ENCODE measurements around the gene CDHR3.

Gene CDHR3

DNA sequence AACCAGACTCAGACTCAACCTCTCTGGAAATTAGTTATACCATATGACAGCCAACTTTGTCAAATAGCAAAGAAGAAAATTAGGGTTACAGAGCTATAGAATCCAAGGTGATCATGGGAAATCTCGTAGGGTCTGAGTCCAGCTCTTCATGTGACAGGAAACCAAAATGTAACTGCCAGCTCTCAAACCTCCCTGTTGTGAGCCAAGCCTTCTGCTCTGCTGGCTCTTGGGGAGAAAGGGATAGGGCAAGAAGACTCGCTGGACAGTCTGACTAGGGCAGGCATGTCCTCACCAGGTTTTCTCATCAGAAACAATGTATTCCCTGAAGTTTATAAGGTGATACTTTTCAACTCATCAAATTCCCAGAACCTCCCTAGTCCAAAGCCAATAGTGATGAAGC is 63.0 kb downstream of the CDHR3 start:
- H3K4me3 Mint-ChIP-seq = no peak overlapping the region
- peaks cover 13% of the 10 kb centered on the region for H3K27me3 Mint-ChIP-seq (ENCODE audit: low read depth, poor library complexity)
- no peak overlapping the region for H3K27ac Mint-ChIP-seq
- no peaks in the 10 kb centered on the region for H3K36me3 Mint-ChIP-seq (ENCODE audit: low read depth)
- no peak for DNase-seq
- TF ChIP-seq CTCF (IDR thresholded peaks at IDR 0.05) = no peak
- H3K9me3 Mint-ChIP-seq = no peaks in the 10 kb centered on the region
- H3K4me1 Mint-ChIP-seq = peaks cover 21% of the 10 kb centered on the region

DNA sequence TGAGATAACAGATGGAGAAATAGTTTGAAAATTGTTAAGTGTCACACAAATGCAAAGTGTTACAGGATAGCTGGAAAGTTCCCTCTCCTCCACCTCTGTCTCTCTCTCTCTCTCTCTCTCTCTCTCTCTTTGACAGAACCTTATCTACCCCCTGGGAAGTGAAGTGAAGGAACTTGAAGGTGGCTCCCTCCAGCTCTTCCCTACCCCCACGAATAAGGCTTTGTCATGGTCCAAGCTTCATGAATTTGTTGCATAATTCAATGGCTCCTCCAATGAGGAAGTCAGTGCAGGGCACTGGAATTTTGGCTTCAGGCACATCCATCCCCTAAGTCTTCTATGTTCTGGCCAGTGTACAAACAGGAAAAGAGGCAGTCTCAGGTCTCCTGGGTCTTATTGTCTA is 66.4 kb downstream of the CDHR3 start:
- H3K36me3 Mint-ChIP-seq (ENCODE audit: low read depth) = no peaks in the 10 kb centered on the region
- no peak for DNase-seq
- peaks cover 5% of the 10 kb centered on the region for H3K9me3 Mint-ChIP-seq
- TF ChIP-seq CTCF (IDR thresholded peaks at IDR 0.05) = no peak
- no peak overlapping the region for H3K27ac Mint-ChIP-seq
- H3K4me3 Mint-ChIP-seq = no peak overlapping the region
- peaks cover 32% of the 10 kb centered on the region for H3K4me1 Mint-ChIP-seq
- peaks cover 18% of the 10 kb centered on the region for H3K27me3 Mint-ChIP-seq (ENCODE audit: low read depth, poor library complexity)

DNA sequence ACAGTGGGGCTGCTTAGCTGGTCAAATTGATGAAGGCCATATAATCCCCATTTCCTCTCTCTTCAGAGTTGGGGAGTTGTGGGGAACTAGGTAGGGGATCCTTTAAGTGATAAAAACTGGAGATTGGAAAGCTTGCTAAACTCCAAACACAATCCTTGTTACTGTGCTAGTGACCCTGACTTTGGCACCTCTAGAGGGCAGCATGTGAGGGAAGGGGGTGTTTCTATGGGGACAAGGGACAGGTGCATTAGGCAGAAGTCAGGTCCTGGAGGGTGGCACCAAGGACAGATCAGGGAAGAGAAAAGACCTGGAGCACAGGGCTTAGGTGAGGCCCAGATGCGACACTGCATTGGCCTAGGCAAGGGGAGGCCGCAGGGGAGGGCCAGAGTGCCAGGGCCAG is 66.9 kb downstream of the CDHR3 start:
- Mint-ChIP-seq H3K4me3 (no peak overlapping the region), H3K4me1 (peaks cover 32% of the 10 kb centered on the region), H3K9me3 (peaks cover 5% of the 10 kb centered on the region), H3K36me3 (ENCODE audit: low read depth) (no peaks in the 10 kb centered on the region), H3K27ac (no peak overlapping the region), H3K27me3 (ENCODE audit: low read depth, poor library complexity) (peaks cover 18% of the 10 kb centered on the region)
- no peak for TF ChIP-seq CTCF (IDR thresholded peaks at IDR 0.05)
- DNase-seq = no peak

- peaks cover 19% of the 10 kb centered on the region for H3K27me3 Mint-ChIP-seq (ENCODE audit: low read depth, poor library complexity)
- no peaks in the 10 kb centered on the region for H3K36me3 Mint-ChIP-seq (ENCODE audit: low read depth)
- no peak for TF ChIP-seq CTCF (IDR thresholded peaks at IDR 0.05)
- no peak overlapping the region for H3K4me3 Mint-ChIP-seq
- DNase-seq = no peak
- peaks cover 32% of the 10 kb centered on the region for H3K4me1 Mint-ChIP-seq
- no peak overlapping the region for H3K27ac Mint-ChIP-seq
- peaks cover 5% of the 10 kb centered on the region for H3K9me3 Mint-ChIP-seq
Observed at GRCh38 chr7:106031300-106032035, 68.4 kb downstream of the CDHR3 start.

GRCh38 chr7:106032295-106032694 is 69.2 kb downstream of the CDHR3 start:
- TF ChIP-seq CTCF (IDR thresholded peaks at IDR 0.05) = no peak
- no peak overlapping the region for H3K27ac Mint-ChIP-seq
- no peak for DNase-seq

DNA sequence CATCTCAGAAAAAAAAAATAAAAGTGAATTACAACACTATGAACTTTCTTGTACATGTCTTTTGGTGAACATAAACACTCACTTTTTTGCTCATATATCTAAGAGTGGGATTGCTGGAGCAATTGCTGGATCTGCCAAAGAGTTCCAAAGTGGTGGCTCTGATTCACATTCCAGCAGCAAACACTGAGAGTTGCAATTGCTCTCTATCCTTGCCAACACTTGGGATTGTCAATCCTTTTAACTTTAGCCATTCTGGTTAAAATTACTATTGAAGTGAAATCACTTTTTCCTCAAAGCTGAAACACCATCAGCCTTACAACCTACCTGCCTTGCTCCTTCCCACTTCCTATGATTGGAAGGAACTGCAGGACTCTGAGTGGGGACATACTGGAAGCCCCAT is 70.7 kb downstream of the CDHR3 start:
- peaks cover 32% of the 10 kb centered on the region for H3K4me1 Mint-ChIP-seq
- TF ChIP-seq CTCF (IDR thresholded peaks at IDR 0.05) = no peak
- no peak overlapping the region for H3K27ac Mint-ChIP-seq
- DNase-seq = no peak
- no peaks in the 10 kb centered on the region for H3K36me3 Mint-ChIP-seq (ENCODE audit: low read depth)
- H3K27me3 Mint-ChIP-seq (ENCODE audit: low read depth, poor library complexity) = peaks cover 22% of the 10 kb centered on the region
- no peak overlapping the region for H3K4me3 Mint-ChIP-seq
- peaks cover 5% of the 10 kb centered on the region for H3K9me3 Mint-ChIP-seq

More at GRCh38 chr7:106032295-106032694, 69.2 kb downstream of the CDHR3 start:
- Mint-ChIP-seq H3K9me3 (peaks cover 5% of the 10 kb centered on the region), H3K4me3 (no peak overlapping the region), H3K4me1 (peaks cover 32% of the 10 kb centered on the region), H3K36me3 (ENCODE audit: low read depth) (no peaks in the 10 kb centered on the region), H3K27me3 (ENCODE audit: low read depth, poor library complexity) (peaks cover 22% of the 10 kb centered on the region)
